AG09309 (cell line): ENCODE data around the gene ATP5PB.

Experiments
- DNase-seq: peaks from one replicate; pipeline ENCODE4 v3.0.0-alpha.2; 2010; ENCODE audit warnings: low read depth
- H3K4me3 ChIP-seq: 2 replicates; pipeline ENCODE4 v1.5.1; 2011; ENCODE audit warnings: mild to moderate bottlenecking, low read depth, low read length, moderate library complexity; ENCODE audit not compliant: control insufficient read depth
- TF ChIP-seq, protein P1 (sequence below): IDR thresholded peaks from 2 replicates; pipeline ENCODE4 v1.5.1; 2011; ENCODE audit warnings: mild to moderate bottlenecking, low read depth, low read length, inconsistent platforms; ENCODE audit not compliant: insufficient read depth, control insufficient read depth; ENCODE audit errors: missing control alignments

The ATP5PB gene

DNA sequence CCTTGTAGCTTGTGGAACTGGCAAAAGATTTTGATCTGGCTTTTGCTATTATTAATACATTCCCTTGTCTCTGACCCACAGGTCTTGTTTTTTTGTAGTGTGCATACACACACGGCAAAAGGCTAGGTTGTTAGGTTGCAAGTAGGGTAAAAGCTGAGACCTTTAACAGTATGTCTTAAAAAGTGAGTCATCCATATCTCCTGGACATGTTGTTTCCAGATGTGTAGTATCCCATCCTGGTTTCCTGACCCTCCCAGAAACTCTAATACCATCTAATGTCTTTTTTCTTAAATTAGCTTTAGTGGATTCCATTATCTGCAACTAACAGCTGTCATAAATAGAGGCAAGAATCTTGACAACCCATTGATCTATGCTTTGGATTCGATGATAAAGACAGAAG, 36.4 kb upstream of the ATP5PB start:
- DNase-seq, result no peak
- TF ChIP-seq, protein P1, sequence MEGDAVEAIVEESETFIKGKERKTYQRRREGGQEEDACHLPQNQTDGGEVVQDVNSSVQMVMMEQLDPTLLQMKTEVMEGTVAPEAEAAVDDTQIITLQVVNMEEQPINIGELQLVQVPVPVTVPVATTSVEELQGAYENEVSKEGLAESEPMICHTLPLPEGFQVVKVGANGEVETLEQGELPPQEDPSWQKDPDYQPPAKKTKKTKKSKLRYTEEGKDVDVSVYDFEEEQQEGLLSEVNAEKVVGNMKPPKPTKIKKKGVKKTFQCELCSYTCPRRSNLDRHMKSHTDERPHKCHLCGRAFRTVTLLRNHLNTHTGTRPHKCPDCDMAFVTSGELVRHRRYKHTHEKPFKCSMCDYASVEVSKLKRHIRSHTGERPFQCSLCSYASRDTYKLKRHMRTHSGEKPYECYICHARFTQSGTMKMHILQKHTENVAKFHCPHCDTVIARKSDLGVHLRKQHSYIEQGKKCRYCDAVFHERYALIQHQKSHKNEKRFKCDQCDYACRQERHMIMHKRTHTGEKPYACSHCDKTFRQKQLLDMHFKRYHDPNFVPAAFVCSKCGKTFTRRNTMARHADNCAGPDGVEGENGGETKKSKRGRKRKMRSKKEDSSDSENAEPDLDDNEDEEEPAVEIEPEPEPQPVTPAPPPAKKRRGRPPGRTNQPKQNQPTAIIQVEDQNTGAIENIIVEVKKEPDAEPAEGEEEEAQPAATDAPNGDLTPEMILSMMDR, result no peak
- H3K4me3 ChIP-seq, result no peak overlapping the region

GRCh38 chr1:111414756-111415155, 34.5 kb upstream of the ATP5PB start:
- no peak overlapping the region for H3K4me3 ChIP-seq
- DNase-seq, result no peak
- TF ChIP-seq, protein P1, result no peak

DNA sequence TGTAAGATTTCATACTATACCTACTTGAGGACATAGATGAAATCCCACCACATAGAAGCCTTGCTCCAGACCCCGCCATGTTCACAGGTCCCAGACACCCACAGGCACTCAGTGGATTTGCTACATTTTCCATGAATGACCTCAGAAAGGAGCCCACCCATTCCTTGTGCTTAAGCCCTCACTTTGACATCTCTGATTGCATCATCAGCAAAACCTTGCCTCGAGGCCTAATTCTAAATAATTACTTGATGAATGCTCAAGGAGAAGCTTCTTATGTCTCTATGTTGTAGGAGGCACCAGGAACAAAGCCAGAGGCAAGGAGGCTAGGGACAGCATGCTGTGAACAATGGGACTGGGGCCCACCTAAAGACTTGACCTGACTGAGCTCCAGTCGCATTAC, 33.8 kb upstream of the ATP5PB start:
- H3K4me3 ChIP-seq, result no peak overlapping the region
- TF ChIP-seq, protein P1, result no peak
- no peak for DNase-seq

DNA sequence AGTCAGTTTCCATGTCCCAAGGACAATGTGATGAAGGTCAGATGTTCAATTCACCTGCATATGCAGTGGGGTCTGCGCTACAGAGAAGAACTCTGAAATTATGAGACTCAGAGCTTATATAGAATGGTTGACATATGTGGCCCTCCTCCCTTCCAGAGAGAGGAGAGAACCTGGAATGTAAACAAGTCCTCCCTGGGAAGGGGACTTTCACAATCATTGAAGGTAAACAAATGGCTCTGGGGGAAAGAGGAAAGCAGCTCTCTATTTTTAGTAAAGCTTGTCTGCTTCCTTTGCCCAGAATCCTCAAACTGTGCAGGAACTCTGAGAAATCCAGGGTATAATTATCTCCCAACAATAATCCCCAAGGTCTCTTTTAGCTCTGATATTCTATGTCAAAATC, 31.5 kb upstream of the ATP5PB start:
- DNase-seq, result no peak
- TF ChIP-seq, protein P1, result no peak
- no peak overlapping the region for H3K4me3 ChIP-seq

GRCh38 chr1:111419037-111419436, 30.2 kb upstream of the ATP5PB start:
- TF ChIP-seq, protein P1, result no peak
- DNase-seq, result no peak
- no peak overlapping the region for H3K4me3 ChIP-seq

GRCh38 chr1:111420377-111420776, 28.9 kb upstream of the ATP5PB start:
- TF ChIP-seq, protein P1, result no peak
- no peak overlapping the region for H3K4me3 ChIP-seq
- DNase-seq, result no peak
